Neuron (in vitro differentiated cells): ENCODE data around the gene FBP2.
A peak's percentile ranks its signal among the peaks of the same experiment; 100 is the strongest.
"Not testable (repeated sequence)": the region's sequence is repeated elsewhere in the genome, so short reads cannot be mapped to it uniquely, and the experiment has no call there.

Experiments used
- H2AFZ ChIP-seq: one replicate; pipeline ENCODE4 v1.6.1; 2013; ENCODE audit warnings: low read depth, mild to moderate bottlenecking, inconsistent platforms, low read length, moderate library complexity
- H3K27me3 ChIP-seq: one replicate; pipeline ENCODE4 v1.6.1; 2013; ENCODE audit warnings: low read length; ENCODE audit not compliant: insufficient read depth
- H3K36me3 ChIP-seq: one replicate; pipeline ENCODE4 v1.6.1; 2013; ENCODE audit warnings: low read length; ENCODE audit not compliant: insufficient read depth
- H3K4me1 ChIP-seq: one replicate; pipeline ENCODE4 v1.6.1; 2013; ENCODE audit warnings: low read length; ENCODE audit not compliant: insufficient read depth
- H3K4me3 ChIP-seq: 2 replicates; pipeline ENCODE4 v1.5.1; 2013; ENCODE audit warnings: mild to moderate bottlenecking, low read length, moderate library complexity
- H3K9me3 ChIP-seq: one replicate; pipeline ENCODE4 v1.6.1; 2013; ENCODE audit warnings: low read length

Gene FBP2

DNA sequence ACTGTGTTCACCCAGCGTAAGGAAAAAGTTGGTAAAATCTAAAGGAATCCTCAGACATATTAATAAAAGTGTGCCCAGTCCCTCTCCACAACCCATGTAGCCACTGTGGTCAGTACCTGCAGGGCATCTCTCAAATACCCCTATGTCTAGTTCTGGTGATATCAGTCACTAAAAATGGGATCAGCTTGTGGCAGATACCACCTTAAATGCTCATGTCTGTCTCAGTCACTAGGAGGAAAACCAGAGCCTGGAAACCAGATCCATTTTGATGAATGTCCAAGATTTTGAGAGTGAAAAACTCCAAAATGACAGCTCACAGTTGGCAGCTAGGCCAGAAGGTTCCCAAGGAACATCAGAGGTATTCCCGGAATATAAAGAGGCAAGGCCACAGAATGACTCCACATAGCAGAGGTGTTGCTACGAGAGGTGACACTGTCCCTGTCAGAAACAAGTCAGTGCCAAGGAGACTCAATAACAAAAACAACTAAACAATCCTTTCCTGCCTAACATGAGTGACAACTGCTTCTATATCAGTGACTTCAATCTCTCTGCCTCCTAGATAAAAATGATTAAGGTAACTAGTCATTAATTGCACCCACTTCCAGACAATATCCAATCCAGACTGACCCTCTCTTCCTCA is 25.3 kb downstream of the FBP2 start:
- Histone ChIP-seq H3K9me3 (no peaks in the 10 kb centered on the region), H2AFZ (no peak overlapping the region), H3K4me3 (no peak overlapping the region), H3K36me3 (peaks cover 2% of the 10 kb centered on the region), H3K4me1 (no peaks in the 10 kb centered on the region), H3K27me3 (no peaks in the 10 kb centered on the region)

DNA sequence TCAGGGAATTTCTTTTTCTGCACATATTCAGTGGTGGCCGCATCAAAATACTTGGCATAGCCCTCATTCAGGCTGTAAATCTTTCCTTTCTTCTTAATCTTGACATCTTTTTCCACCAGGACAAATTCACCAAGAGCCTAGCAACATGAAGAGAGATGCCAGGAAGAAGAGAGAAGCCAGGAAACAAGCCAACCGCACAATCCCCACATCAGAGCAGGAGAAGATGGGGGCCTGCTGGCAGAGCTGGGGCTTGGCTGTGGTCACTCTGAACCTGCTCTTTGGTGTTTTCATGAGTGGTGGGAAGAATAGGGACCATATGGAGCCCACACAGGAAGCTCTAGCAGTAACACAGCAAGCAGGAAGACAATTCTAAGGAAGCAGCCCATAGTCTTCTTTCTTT is 26.4 kb downstream of the FBP2 start:
- Histone ChIP-seq H3K36me3 (peaks cover 6% of the 10 kb centered on the region), H3K9me3 (no peaks in the 10 kb centered on the region), H2AFZ (no peak overlapping the region), H3K27me3 (no peaks in the 10 kb centered on the region), H3K4me3 (no peak overlapping the region), H3K4me1 (no peaks in the 10 kb centered on the region)

GRCh38 chr9:94566550-94566949 is 27.1 kb downstream of the FBP2 start:
- Histone ChIP-seq H3K4me3 (no peak overlapping the region), H3K4me1 (no peaks in the 10 kb centered on the region)

DNA sequence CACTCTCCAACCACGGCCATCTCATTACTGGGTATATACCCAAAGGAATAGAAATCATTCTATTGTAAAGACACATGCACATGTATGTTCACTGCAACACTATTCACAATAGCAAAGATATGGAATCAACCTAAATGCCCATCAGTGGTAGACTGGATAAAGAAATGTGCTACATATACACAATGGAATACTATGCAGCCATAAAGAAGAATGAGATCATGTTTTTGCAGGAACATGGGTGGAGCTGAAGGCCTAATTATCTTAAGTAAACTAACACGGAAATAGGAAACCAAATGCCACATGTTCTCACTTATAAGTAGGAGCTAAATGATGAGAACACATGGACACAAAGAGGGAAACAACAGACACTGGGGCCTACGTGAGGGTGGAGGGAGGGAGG is 29.3 kb downstream of the FBP2 start:
- H3K4me3 ChIP-seq, H3K4me1 ChIP-seq, H2AFZ ChIP-seq, H3K27me3 ChIP-seq, H3K9me3 ChIP-seq: not testable (repeated sequence)
- H3K36me3 ChIP-seq: peaks cover 17% of the 10 kb centered on the region

More at GRCh38 chr9:94566550-94566949, 27.1 kb downstream of the FBP2 start:
- Histone ChIP-seq H3K27me3 (no peaks in the 10 kb centered on the region), H3K36me3 (peaks cover 7% of the 10 kb centered on the region), H2AFZ (no peak overlapping the region), H3K9me3 (no peaks in the 10 kb centered on the region)

DNA sequence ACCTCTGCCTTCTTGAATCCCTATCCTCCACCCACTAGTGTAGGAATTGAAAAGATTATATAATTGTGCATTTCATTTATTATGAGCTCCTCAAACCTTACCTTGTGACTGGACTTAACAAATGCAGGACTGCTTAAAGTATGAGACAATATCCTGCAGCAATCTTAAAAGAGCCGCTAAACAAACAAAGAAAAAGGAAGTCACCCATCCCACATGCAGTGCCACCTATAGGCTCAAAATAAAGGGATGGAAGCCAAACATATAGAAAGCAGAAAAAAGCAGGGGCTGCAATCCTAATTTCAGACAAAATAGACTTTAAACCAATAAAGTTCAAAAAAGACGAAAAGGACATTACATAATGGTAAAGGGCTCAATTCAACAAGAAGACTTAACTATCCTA is 30.1 kb downstream of the FBP2 start:
- Histone ChIP-seq H3K4me1 (no peaks in the 10 kb centered on the region), H3K27me3 (no peaks in the 10 kb centered on the region), H2AFZ (no peak overlapping the region), H3K9me3 (no peaks in the 10 kb centered on the region), H3K36me3 (peaks cover 25% of the 10 kb centered on the region), H3K4me3 (no peak overlapping the region)

DNA sequence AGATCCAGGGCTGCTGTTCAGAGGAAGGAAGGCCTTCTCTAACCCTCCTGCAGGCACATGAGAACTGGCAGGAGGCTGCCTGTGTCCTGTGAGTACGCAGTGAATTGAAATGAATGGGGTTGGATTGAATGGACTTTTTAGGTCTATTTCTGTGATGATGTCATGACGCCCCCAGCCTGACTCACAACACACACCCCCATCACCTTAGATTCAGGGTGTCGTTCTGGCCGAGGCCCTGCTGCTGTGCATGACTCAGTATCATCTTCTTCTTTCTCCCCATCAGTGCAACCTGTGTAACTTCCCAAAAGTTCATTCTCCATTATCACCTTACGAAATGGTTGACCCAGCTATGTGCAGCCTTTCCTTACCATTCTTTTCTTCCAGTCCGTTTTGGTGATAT is 33.4 kb downstream of the FBP2 start:
- H3K36me3 ChIP-seq: peaks cover 25% of the 10 kb centered on the region
- no peaks in the 10 kb centered on the region for H3K27me3 ChIP-seq
- peaks cover 5% of the 10 kb centered on the region for H3K4me1 ChIP-seq
- H3K9me3 ChIP-seq: no peaks in the 10 kb centered on the region
- no peak overlapping the region for H3K4me3 ChIP-seq
- H2AFZ ChIP-seq: no peak overlapping the region

DNA sequence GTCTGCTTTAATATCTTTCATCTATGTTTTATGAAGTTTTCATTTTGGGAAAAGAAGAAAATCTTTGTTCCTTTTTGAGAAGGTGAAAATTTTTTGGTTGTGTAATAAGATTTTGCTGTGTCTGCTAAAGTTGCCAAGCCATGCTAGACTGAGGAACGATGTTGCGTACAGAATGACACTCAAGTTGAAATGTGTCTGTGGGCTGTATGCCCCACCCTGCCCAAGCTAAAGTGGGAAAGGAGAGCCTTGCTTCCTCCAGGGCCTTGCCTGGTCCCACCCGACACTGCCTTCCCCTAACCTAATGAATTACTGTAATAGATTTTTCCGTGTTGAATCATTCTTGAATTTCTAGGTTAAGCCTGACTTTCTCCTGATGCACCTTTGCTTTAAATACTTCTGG is 36.2 kb downstream of the FBP2 start:
- peaks cover 15% of the 10 kb centered on the region for H3K4me1 ChIP-seq
- no peak overlapping the region for H3K4me3 ChIP-seq
- H3K27me3 ChIP-seq: no peaks in the 10 kb centered on the region
- no peaks in the 10 kb centered on the region for H3K9me3 ChIP-seq
- H3K36me3 ChIP-seq: peaks cover 19% of the 10 kb centered on the region
- H2AFZ ChIP-seq: no peak overlapping the region

DNA sequence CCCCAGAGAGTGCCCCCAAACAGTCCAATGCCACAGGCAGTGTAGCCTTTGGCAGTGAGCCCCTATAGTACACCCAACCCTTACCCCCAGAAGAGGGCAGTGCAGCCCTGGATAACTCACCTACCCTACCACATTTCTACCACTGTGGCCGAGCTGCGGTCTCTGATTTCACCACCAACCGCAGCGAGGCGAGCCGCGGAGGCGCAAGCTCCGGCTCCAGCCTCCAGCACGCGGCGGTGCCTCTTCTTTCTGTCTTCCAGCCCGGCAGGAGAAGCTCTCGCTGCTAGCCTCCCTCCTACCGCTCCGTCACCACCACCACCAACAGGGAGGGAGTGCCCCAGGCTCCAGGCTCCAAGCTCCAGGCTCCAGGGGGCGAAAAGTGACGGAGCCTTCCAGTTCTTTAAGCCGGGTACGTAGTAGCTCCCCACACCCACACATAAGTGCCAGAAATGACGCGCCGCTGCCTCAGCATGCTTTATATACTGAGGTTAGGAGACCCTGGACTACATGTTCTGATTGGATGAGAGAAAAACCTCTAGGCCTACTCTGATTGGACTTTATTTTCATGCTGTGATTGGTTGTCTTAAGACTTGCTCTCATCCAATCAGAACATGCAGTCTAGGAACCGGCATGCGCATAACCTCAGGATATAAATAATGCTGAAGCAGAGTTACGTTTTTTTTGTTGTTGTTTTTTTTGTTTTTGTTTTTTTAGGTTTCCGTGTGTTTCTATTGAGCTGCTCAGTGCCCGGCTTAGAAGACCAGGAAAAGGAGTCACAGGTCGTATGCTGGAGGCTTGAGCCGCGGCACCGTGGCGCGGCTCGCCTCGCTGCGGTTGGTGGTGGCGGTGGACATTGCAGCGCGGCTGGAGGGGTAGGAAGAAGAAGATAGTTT is 38.9 kb downstream of the FBP2 start, which contains the start of gene PCAT7:
PCAT7 (plus strand) TSS at position 645 of the 893 bp plus-strand sequence.
- Histone ChIP-seq H3K4me1 (peaks cover 15% of the 10 kb centered on the region), H3K4me3 (peak within 1 kb of the TSS; percentile 71), H3K36me3 (peaks cover 11% of the 10 kb centered on the region), H3K9me3 (no peaks in the 10 kb centered on the region), H2AFZ (peak within 1 kb of the TSS; percentile 63), H3K27me3 (no peaks in the 10 kb centered on the region)

GRCh38 chr9:94554078-94554438 is 39.6 kb downstream of the FBP2 start:
- Histone ChIP-seq H3K4me3 (peak overlapping the region; percentile 71), H3K9me3 (no peaks in the 10 kb centered on the region), H2AFZ (peak overlapping the region; percentile 63), H3K27me3 (no peaks in the 10 kb centered on the region), H3K36me3 (peaks cover 5% of the 10 kb centered on the region), H3K4me1 (peaks cover 15% of the 10 kb centered on the region)

DNA sequence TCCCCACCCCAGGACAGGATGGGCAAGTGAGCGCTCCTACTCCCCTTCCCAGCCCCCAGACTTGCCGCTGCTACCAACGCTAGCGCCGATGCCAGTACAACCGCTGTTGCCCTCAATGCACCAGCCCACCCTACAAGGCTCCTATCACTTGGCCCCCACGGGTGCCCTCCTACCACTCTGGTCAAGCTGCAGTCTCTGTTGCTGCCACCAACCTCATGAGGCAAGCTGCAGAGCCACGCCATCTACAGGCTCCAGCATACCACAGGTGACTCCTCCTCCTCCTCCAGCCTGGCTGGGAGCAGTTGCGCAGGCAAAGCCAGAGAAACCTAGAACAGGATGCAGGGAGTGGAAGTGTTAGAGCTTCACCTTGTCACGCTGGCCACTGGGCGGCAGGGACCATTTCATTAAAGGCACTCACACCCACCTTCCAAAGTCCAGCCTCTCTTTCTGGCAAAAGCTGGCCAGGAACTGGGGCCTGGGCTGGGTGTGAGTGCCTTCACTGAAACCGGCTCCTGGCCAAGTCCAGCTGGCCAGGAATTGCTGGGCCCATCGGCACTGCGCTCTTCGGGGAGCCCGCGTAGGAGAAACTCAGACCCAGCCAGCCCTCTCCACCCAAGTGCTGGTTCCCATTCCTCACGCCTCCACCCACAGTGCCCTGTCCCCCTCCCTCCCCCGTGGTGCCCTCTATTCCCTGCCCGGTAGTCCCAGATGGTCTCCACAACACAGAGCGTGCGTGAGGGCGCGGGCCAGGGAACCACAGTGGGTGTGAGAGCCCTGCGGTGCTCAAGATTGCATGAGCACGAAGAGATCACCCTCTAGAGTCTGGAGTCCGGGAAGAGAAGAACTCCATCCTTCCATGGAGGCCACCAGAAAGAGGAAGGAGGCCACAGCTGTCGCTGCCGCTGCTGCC is 40.3 kb downstream of the FBP2 start:
- H3K4me3 ChIP-seq: peak overlapping the region; percentile 71

GRCh38 chr9:94545940-94546339 is 47.7 kb downstream of the FBP2 start:
- Histone ChIP-seq H3K9me3 (no peaks in the 10 kb centered on the region), H2AFZ (no peak overlapping the region), H3K36me3 (no peaks in the 10 kb centered on the region), H3K4me3 (no peak overlapping the region), H3K4me1 (no peaks in the 10 kb centered on the region), H3K27me3 (no peaks in the 10 kb centered on the region)

More for the DNA sequence above, 40.3 kb downstream of the FBP2 start:
- no peaks in the 10 kb centered on the region for H3K27me3 ChIP-seq
- no peaks in the 10 kb centered on the region for H3K36me3 ChIP-seq
- no peaks in the 10 kb centered on the region for H3K9me3 ChIP-seq
- peaks cover 15% of the 10 kb centered on the region for H3K4me1 ChIP-seq
- H2AFZ ChIP-seq: no peak overlapping the region

- H3K4me1 ChIP-seq, H2AFZ ChIP-seq, H3K9me3 ChIP-seq, H3K36me3 ChIP-seq, H3K4me3 ChIP-seq, H3K27me3 ChIP-seq: not testable (repeated sequence)
These were observed 49.3 kb downstream of the FBP2 start for GRCh38 chr9:94544335-94544734.

- H3K27me3 ChIP-seq: no peaks in the 10 kb centered on the region
These were observed 54.7 kb downstream of the FBP2 start for GRCh38 chr9:94538908-94539307.

More at GRCh38 chr9:94538908-94539307, 54.7 kb downstream of the FBP2 start:
- H3K9me3 ChIP-seq: no peaks in the 10 kb centered on the region
- no peaks in the 10 kb centered on the region for H3K4me1 ChIP-seq
- H3K36me3 ChIP-seq: no peaks in the 10 kb centered on the region
- no peak overlapping the region for H3K4me3 ChIP-seq
- H2AFZ ChIP-seq: no peak overlapping the region
